Stimulated activated CD8-positive, alpha-beta memory T cell treated with anti-CD3 and anti-CD28 coated beads, Interleukin-12 subunit alpha, Interleukin-12 subunit beta, amount 100 ng/mL, for 24 hours (primary cell): ENCODE results near the gene AHCY.
"Not testable (repeated sequence)": the region's sequence is repeated elsewhere in the genome, so short reads cannot be mapped to it uniquely, and the experiment has no call there.

Source experiments
- DNase-seq: peaks from one replicate; pipeline ENCODE4 v3.0.0-alpha.2; 2020; ENCODE audit errors: extremely low read depth

AHCY gene

GRCh38 chr20:34254979-34255378 is 48.2 kb downstream of the AHCY start:
- DNase-seq = no peak

GRCh38 chr20:34252431-34253086 is 50.6 kb downstream of the AHCY start:
- not testable (repeated sequence) for DNase-seq

GRCh38 chr20:34251619-34252018 is 51.5 kb downstream of the AHCY start:
- DNase-seq = no peak

- no peak for DNase-seq
Observed at GRCh38 chr20:34250005-34250404, 53.1 kb downstream of the AHCY start.

- DNase-seq = no peak
Observed at GRCh38 chr20:34249291-34249690, 53.9 kb downstream of the AHCY start.

- no peak for DNase-seq
Observed at GRCh38 chr20:34246126-34246626, 57.0 kb downstream of the AHCY start.

GRCh38 chr20:34243377-34243776 is 59.8 kb downstream of the AHCY start:
- DNase-seq = no peak

- no peak for DNase-seq
Observed at GRCh38 chr20:34242879-34243278, 60.3 kb downstream of the AHCY start.

- not testable (repeated sequence) for DNase-seq
Observed at GRCh38 chr20:34242015-34242414, 61.1 kb downstream of the AHCY start.

- no peak for DNase-seq
Observed at GRCh38 chr20:34240693-34241615, 62.2 kb downstream of the AHCY start, which contains the start of gene ASIP. Gene ASIP, plus strand, starts transcription at chr20:34241423. Its CDS starts 18,952 bp downstream, at chr20:34260375.

- no peak for DNase-seq
Observed at GRCh38 chr20:34240121-34240520, 63.0 kb downstream of the AHCY start.

GRCh38 chr20:34237942-34238341 is 65.2 kb downstream of the AHCY start:
- no peak for DNase-seq

- DNase-seq = no peak
Observed at GRCh38 chr20:34235875-34236274, 67.3 kb downstream of the AHCY start.

GRCh38 chr20:34233687-34234086 is 69.5 kb downstream of the AHCY start:
- DNase-seq = no peak

GRCh38 chr20:34232494-34233087 is 70.6 kb downstream of the AHCY start:
- no peak for DNase-seq

- DNase-seq = no peak
Observed at GRCh38 chr20:34231634-34232033, 71.5 kb downstream of the AHCY start.
